ENCODE results near the gene ZNF77.
A peak's percentile ranks its signal among the peaks of the same experiment; 100 is the strongest.
"Not testable (repeated sequence)": the region's sequence is repeated elsewhere in the genome, so short reads cannot be mapped to it uniquely, and the experiment has no call there.

ZNF77 gene

GRCh38 chr19:2981898-2982297 lies 37.1 kb upstream of the ZNF77 start:
- TF ChIP-seq JUND (IDR thresholded peaks at IDR 0.05; ENCODE audit: low read depth) = no peak
- DNase-seq (ENCODE audit: low read depth in 1 of 2, low spot score in 1 of 2) = no peak
- in situ Hi-C loops (cut with HindIII; ENCODE audit: low pct_unique_long_range_greater_than_20kb, low sequenced_read_pairs) = no loop called here

- in situ Hi-C loops (cut with HindIII; ENCODE audit: low pct_unique_long_range_greater_than_20kb, low sequenced_read_pairs) = no loop called here
- TF ChIP-seq JUND (IDR thresholded peaks at IDR 0.05; ENCODE audit: low read depth) = no peak
- no peak for DNase-seq (ENCODE audit: low read depth in 1 of 2, low spot score in 1 of 2)
Observed at GRCh38 chr19:2978772-2979171, 34.0 kb upstream of the ZNF77 start.

GRCh38 chr19:2978166-2978767 lies 33.5 kb upstream of the ZNF77 start:
- in situ Hi-C loops (cut with HindIII; ENCODE audit: low pct_unique_long_range_greater_than_20kb, low sequenced_read_pairs) = no loop called here
- no peak for TF ChIP-seq JUND (IDR thresholded peaks at IDR 0.05; ENCODE audit: low read depth)
- DNase-seq (ENCODE audit: low read depth in 1 of 2, low spot score in 1 of 2) = no peak

GRCh38 chr19:2977746-2978138 lies 33.0 kb upstream of the ZNF77 start:
- in situ Hi-C loops (cut with HindIII; ENCODE audit: low pct_unique_long_range_greater_than_20kb, low sequenced_read_pairs) = no loop called here
- peak in 1 of 2 experiments; percentile 14 for DNase-seq (ENCODE audit: low read depth in 1 of 2, low spot score in 1 of 2)
- no peak for TF ChIP-seq JUND (IDR thresholded peaks at IDR 0.05; ENCODE audit: low read depth)

- in situ Hi-C loops (cut with HindIII; ENCODE audit: low pct_unique_long_range_greater_than_20kb, low sequenced_read_pairs) = no loop called here
- no peak for TF ChIP-seq JUND (IDR thresholded peaks at IDR 0.05; ENCODE audit: low read depth)
- peak; percentile 92 to 96 for DNase-seq (ENCODE audit: low read depth in 1 of 2, low spot score in 1 of 2)
Observed at GRCh38 chr19:2977001-2977745, 32.4 kb upstream of the ZNF77 start, which contains the start of gene TLE6. Gene TLE6, plus strand, starts transcription at chr19:2977564. Its CDS starts 670 bp downstream, at chr19:2978234.

GRCh38 chr19:2976609-2977000 lies 31.8 kb upstream of the ZNF77 start:
- in situ Hi-C loops (cut with HindIII; ENCODE audit: low pct_unique_long_range_greater_than_20kb, low sequenced_read_pairs) = no loop called here

GRCh38 chr19:2974342-2975041 lies 29.7 kb upstream of the ZNF77 start:
- in situ Hi-C loops (cut with HindIII; ENCODE audit: low pct_unique_long_range_greater_than_20kb, low sequenced_read_pairs) = no loop called here
- no peak for DNase-seq (ENCODE audit: low read depth in 1 of 2, low spot score in 1 of 2)
- no peak for TF ChIP-seq JUND (IDR thresholded peaks at IDR 0.05; ENCODE audit: low read depth)

More at GRCh38 chr19:2976609-2977000, 31.8 kb upstream of the ZNF77 start:
- no peak for TF ChIP-seq JUND (IDR thresholded peaks at IDR 0.05; ENCODE audit: low read depth)
- no peak for DNase-seq (ENCODE audit: low read depth in 1 of 2, low spot score in 1 of 2)

- in situ Hi-C loops (cut with HindIII; ENCODE audit: low pct_unique_long_range_greater_than_20kb, low sequenced_read_pairs) = no loop called here
- DNase-seq (ENCODE audit: low read depth in 1 of 2, low spot score in 1 of 2) = no peak
- TF ChIP-seq JUND (IDR thresholded peaks at IDR 0.05; ENCODE audit: low read depth) = no peak
Observed at GRCh38 chr19:2973229-2973628, 28.5 kb upstream of the ZNF77 start.

GRCh38 chr19:2970201-2970835 lies 25.5 kb upstream of the ZNF77 start:
- in situ Hi-C loops (cut with HindIII; ENCODE audit: low pct_unique_long_range_greater_than_20kb, low sequenced_read_pairs) = no loop called here
- TF ChIP-seq JUND (IDR thresholded peaks at IDR 0.05; ENCODE audit: low read depth) = no peak
- DNase-seq (ENCODE audit: low read depth in 1 of 2, low spot score in 1 of 2) = peak in 1 of 2 experiments; percentile 73

- no peak for TF ChIP-seq JUND (IDR thresholded peaks at IDR 0.05; ENCODE audit: low read depth)
- in situ Hi-C loops (cut with HindIII; ENCODE audit: low pct_unique_long_range_greater_than_20kb, low sequenced_read_pairs) = no loop called here
- DNase-seq (ENCODE audit: low read depth in 1 of 2, low spot score in 1 of 2) = no peak
Observed at GRCh38 chr19:2969104-2969504, 24.3 kb upstream of the ZNF77 start.

- in situ Hi-C loops (cut with HindIII; ENCODE audit: low pct_unique_long_range_greater_than_20kb, low sequenced_read_pairs) = no loop called here
- TF ChIP-seq JUND (IDR thresholded peaks at IDR 0.05; ENCODE audit: low read depth) = no peak
- no peak for DNase-seq (ENCODE audit: low read depth in 1 of 2, low spot score in 1 of 2)
Observed at GRCh38 chr19:2967972-2968371, 23.2 kb upstream of the ZNF77 start.

GRCh38 chr19:2964874-2965273 lies 20.1 kb upstream of the ZNF77 start:
- in situ Hi-C loops (cut with HindIII; ENCODE audit: low pct_unique_long_range_greater_than_20kb, low sequenced_read_pairs) = no loop called here
- no peak for DNase-seq (ENCODE audit: low read depth in 1 of 2, low spot score in 1 of 2)
- no peak for TF ChIP-seq JUND (IDR thresholded peaks at IDR 0.05; ENCODE audit: low read depth)

- in situ Hi-C loops (cut with HindIII; ENCODE audit: low pct_unique_long_range_greater_than_20kb, low sequenced_read_pairs); DNase-seq (ENCODE audit: low read depth in 1 of 2, low spot score in 1 of 2): not testable (repeated sequence)
Observed at GRCh38 chr19:2963631-2964030, 18.9 kb upstream of the ZNF77 start.

Data from T47D (cell line).